Measurements from ENCODE around the gene TNFRSF21. TPM values are rescaled to one million over a fixed set of nuclear protein-coding genes. Genes with fewer than 3 reads are reported as not detected.

Gene TNFRSF21
- total and polyA plus RNA-seq, 2 donors (not counting 1 experiment from before 2014, with no cell fraction given), result 0.43 to 1.2 TPM

DNA sequence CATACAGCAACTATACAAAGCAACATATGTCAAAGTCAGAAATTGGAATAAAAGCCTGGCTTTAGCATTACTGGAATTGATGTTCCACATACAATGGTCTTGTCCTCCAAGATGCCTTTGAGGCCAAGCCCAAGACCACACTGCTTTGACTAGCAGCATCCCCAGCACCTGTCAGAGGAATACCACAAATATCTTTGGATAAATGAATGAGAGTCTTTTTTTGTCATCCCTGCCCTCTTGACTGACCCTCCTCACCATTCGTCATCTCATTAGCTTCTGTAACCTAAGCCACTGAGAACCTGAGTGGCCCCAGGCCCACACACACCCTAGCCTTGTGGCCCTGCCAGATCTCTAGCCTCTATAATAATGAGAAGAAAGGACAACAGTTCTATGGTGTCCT, 48.5 kb downstream of the TNFRSF21 start:
- Mint-ChIP-seq H3K27me3 (no peaks in the 10 kb centered on the region), H3K4me1 (no peaks in the 10 kb centered on the region), H3K9me3 (ENCODE audit: insufficient read depth) (no peaks in the 10 kb centered on the region), H3K4me3 (no peak overlapping the region), H3K27ac (no peak overlapping the region)
- Histone ChIP-seq H3K27me3 (replicated peaks in 1 of 4; ENCODE audit: control extremely low read depth in 1 of 4, control insufficient read depth in 3 of 4, insufficient read depth in 4 of 4, low read length in 3 of 4) (no peaks in the 10 kb centered on the region), H3K27ac (ENCODE audit: low read length in 2 of 2) (no peak overlapping the region), H3K9me3 (ENCODE audit: control extremely low read depth in 1 of 3, control insufficient read depth in 2 of 3, insufficient read depth in 1 of 3, low read length in 2 of 3) (no peaks in the 10 kb centered on the region), H3K4me2 (replicated peaks; ENCODE audit: low read depth, low read length, poor library complexity, severe bottlenecking) (no peak overlapping the region), H3K4me1 (ENCODE audit: control insufficient read depth in 2 of 2, insufficient read depth in 2 of 2, low read length in 2 of 2) (no peaks in the 10 kb centered on the region), H3K9ac (ENCODE audit: low read length) (no peak overlapping the region), H2AFZ (ENCODE audit: insufficient read depth, low read depth, low read length, poor library complexity, severe bottlenecking) (no peak overlapping the region), H3K79me2 (ENCODE audit: control insufficient read depth, insufficient read depth, low read length) (no peaks in the 10 kb centered on the region), H3K36me3 (replicated peaks in 1 of 2; ENCODE audit: control extremely low read depth in 1 of 2, control insufficient read depth in 1 of 2, extremely low read depth in 1 of 2, insufficient read depth in 2 of 2, low read length in 1 of 2) (no peaks in the 10 kb centered on the region), H3K4me3 (ENCODE audit: control extremely low read depth in 1 of 5, extremely low read depth in 1 of 5, insufficient read depth in 1 of 5, low read depth in 2 of 5, low read length in 4 of 5) (no peak overlapping the region), H4K20me1 (ENCODE audit: control insufficient read depth, insufficient read depth, low read length, poor library complexity, severe bottlenecking) (no peaks in the 10 kb centered on the region)
- no CpG with 5 or more reads among the region's 1 CpG for WGBS (ENCODE audit: insufficient coverage)
- TF ChIP-seq, protein P1, sequence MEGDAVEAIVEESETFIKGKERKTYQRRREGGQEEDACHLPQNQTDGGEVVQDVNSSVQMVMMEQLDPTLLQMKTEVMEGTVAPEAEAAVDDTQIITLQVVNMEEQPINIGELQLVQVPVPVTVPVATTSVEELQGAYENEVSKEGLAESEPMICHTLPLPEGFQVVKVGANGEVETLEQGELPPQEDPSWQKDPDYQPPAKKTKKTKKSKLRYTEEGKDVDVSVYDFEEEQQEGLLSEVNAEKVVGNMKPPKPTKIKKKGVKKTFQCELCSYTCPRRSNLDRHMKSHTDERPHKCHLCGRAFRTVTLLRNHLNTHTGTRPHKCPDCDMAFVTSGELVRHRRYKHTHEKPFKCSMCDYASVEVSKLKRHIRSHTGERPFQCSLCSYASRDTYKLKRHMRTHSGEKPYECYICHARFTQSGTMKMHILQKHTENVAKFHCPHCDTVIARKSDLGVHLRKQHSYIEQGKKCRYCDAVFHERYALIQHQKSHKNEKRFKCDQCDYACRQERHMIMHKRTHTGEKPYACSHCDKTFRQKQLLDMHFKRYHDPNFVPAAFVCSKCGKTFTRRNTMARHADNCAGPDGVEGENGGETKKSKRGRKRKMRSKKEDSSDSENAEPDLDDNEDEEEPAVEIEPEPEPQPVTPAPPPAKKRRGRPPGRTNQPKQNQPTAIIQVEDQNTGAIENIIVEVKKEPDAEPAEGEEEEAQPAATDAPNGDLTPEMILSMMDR (IDR thresholded peaks at IDR 0.05), result no peak
- TF ChIP-seq EZH2 (IDR thresholded peaks at IDR 0.05; ENCODE audit: borderline replicate concordance, insufficient read depth, low read depth, low read length, poor library complexity, severe bottlenecking), result no peak
- intact Hi-C loops (cut with micrococcal nuclease), result no loop called here
- DNase-seq, result no peak
- POLR2A ChIA-PET, result no interaction called here
- CTCF ChIA-PET, result interaction anchor here (1.4 kb wide), 1 partner anchor 11 kb away, joined by 4 read pairs; no protein-coding TSS in a partner anchor
- no peak for ATAC-seq (ENCODE audit: low read depth)

DNA sequence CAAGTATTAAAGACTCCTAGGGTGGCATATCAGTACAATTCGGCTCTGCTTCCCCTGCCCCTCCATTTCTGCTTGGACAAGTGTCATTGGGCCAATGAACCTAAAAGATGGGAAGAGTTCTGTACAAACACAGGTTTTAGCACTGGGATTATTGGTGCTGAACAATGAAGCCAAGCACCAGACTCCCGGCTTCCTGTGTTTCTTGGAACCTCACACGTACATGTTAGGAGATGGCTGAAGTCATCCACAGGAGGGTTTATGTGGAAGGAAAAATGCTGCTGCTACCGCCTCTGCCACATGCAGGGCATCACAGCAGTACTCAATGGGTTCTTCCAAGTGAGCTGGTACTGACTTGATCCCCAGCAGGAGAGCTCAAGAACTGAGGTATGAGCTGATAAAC, 49.7 kb downstream of the TNFRSF21 start:
- TF ChIP-seq, protein P1 (IDR thresholded peaks at IDR 0.05), result no peak
- TF ChIP-seq EZH2 (IDR thresholded peaks at IDR 0.05; ENCODE audit: borderline replicate concordance, insufficient read depth, low read depth, low read length, poor library complexity, severe bottlenecking), result no peak

More for the DNA sequence above, 49.7 kb downstream of the TNFRSF21 start:
- 89% methylated on average over 3 of the region's 4 CpGs for WGBS (ENCODE audit: insufficient coverage)
- Mint-ChIP-seq H3K4me1 (no peaks in the 10 kb centered on the region), H3K27me3 (no peaks in the 10 kb centered on the region), H3K27ac (no peak overlapping the region), H3K4me3 (no peak overlapping the region), H3K9me3 (ENCODE audit: insufficient read depth) (no peaks in the 10 kb centered on the region)
- CTCF ChIA-PET, result interaction anchor here (1.4 kb wide), 1 partner anchor 9 kb away, joined by 4 read pairs; no protein-coding TSS in a partner anchor
- Histone ChIP-seq H3K36me3 (replicated peaks in 1 of 2; ENCODE audit: control extremely low read depth in 1 of 2, control insufficient read depth in 1 of 2, extremely low read depth in 1 of 2, insufficient read depth in 2 of 2, low read length in 1 of 2) (no peaks in the 10 kb centered on the region), H3K27me3 (replicated peaks in 1 of 4; ENCODE audit: control extremely low read depth in 1 of 4, control insufficient read depth in 3 of 4, insufficient read depth in 4 of 4, low read length in 3 of 4) (no peaks in the 10 kb centered on the region), H3K4me1 (ENCODE audit: control insufficient read depth in 2 of 2, insufficient read depth in 2 of 2, low read length in 2 of 2) (no peaks in the 10 kb centered on the region), H3K4me3 (ENCODE audit: control extremely low read depth in 1 of 5, extremely low read depth in 1 of 5, insufficient read depth in 1 of 5, low read depth in 2 of 5, low read length in 4 of 5) (no peak overlapping the region), H2AFZ (ENCODE audit: insufficient read depth, low read depth, low read length, poor library complexity, severe bottlenecking) (no peak overlapping the region), H3K4me2 (replicated peaks; ENCODE audit: low read depth, low read length, poor library complexity, severe bottlenecking) (no peak overlapping the region), H3K9ac (ENCODE audit: low read length) (no peak overlapping the region), H4K20me1 (ENCODE audit: control insufficient read depth, insufficient read depth, low read length, poor library complexity, severe bottlenecking) (no peaks in the 10 kb centered on the region), H3K27ac (ENCODE audit: low read length in 2 of 2) (no peak overlapping the region), H3K79me2 (ENCODE audit: control insufficient read depth, insufficient read depth, low read length) (no peaks in the 10 kb centered on the region), H3K9me3 (ENCODE audit: control extremely low read depth in 1 of 3, control insufficient read depth in 2 of 3, insufficient read depth in 1 of 3, low read length in 2 of 3) (no peaks in the 10 kb centered on the region)
- intact Hi-C loops (cut with micrococcal nuclease), result no loop called here
- DNase-seq (no peak), ATAC-seq (ENCODE audit: low read depth) (no peak)
- POLR2A ChIA-PET, result no interaction called here
